B cell (primary cell): ENCODE data around the gene RFX8. TPM values are rescaled to one million over a fixed set of nuclear protein-coding genes. Genes with fewer than 3 reads are reported as not detected.

Experiments
- ATAC-seq: fragments of 200-7000 bp; cut with Tn5 transposase; one replicate; pipeline ENCODE4 v1.10.0; 2021; ENCODE audit warnings: low read depth, mild to moderate bottlenecking, moderate number of reproducible peaks, moderate library complexity
- CTCF ChIA-PET: fragments of 350-600 bp; sonication (Branson Sonifier 250); formaldehyde crosslinking; loops from one replicate; lab custom pipeline; 2021; ENCODE audit warnings: antibody characterized with exemption, inconsistent platforms; lab: Charles Lee
- POLR2A ChIA-PET: fragments of 350-600 bp; sonication (Branson Sonifier 250); formaldehyde crosslinking; loops from one replicate; lab custom pipeline; 2021; ENCODE audit warnings: antibody characterized with exemption; lab: Charles Lee
- DNase-seq: peaks from one replicate; pipeline ENCODE4 v3.0.0; 2013
- H2AFZ ChIP-seq: 2 replicates; pipeline ENCODE4 v1.6.1; 2012; ENCODE audit warnings: mild to moderate bottlenecking, low read depth, low read length; ENCODE audit not compliant: insufficient read depth, poor library complexity, severe bottlenecking
- H3K27ac ChIP-seq, 2 donors: 1 replicate in 1 of 2; 2 replicates in 1 of 2; pipeline ENCODE4 v1.5.1; 2012 to 2013; ENCODE audit warnings: low read length in 2 of 2, mild to moderate bottlenecking in 2 of 2, moderate library complexity in 1 of 2
- H3K27me3 ChIP-seq, 4 experiments: fragments of 200-600 bp in 1 of 4; sonication (generic) in 1 of 4; replicated peaks in 1 of 4; 1 replicate in 2 of 4; 2 replicates in 2 of 4; pipeline versions ENCODE4 v1.6.1 to v1.7.0; 2013 to 2016; ENCODE audit warnings: low read length in 3 of 4, mild to moderate bottlenecking in 2 of 4, mixed read lengths in 1 of 4, moderate library complexity in 1 of 4; ENCODE audit not compliant: insufficient read depth in 4 of 4, control insufficient read depth in 3 of 4; ENCODE audit errors: control extremely low read depth in 1 of 4
- H3K36me3 ChIP-seq, 2 experiments: replicated peaks in 1 of 2; 1 replicate in 1 of 2; 2 replicates in 1 of 2; pipeline versions ENCODE4 v1.6.1 to v1.7.1; 2013; ENCODE audit warnings: low read length in 1 of 2; ENCODE audit not compliant: insufficient read depth in 2 of 2, control insufficient read depth in 1 of 2; ENCODE audit errors: control extremely low read depth in 1 of 2, extremely low read depth in 1 of 2
- H3K4me1 ChIP-seq, 2 donors: fragments of 200-600 bp in 1 of 2; sonication (generic) in 1 of 2; 1 replicate in 1 of 2; 2 replicates in 1 of 2; pipeline versions ENCODE4 v1.5.1 to v1.6.1; 2013 to 2017; ENCODE audit warnings: low read length in 2 of 2; ENCODE audit not compliant: control insufficient read depth in 2 of 2, insufficient read depth in 2 of 2
- H3K4me2 ChIP-seq: replicated peaks from 2 replicates; pipeline ENCODE3; 2012; ENCODE audit warnings: mild to moderate bottlenecking, low read depth, low read length; ENCODE audit not compliant: poor library complexity, severe bottlenecking
- H3K4me3 ChIP-seq, 5 experiments: fragments of 200-600 bp in 1 of 5; sonication (generic) in 1 of 5; 1 replicate in 3 of 5; 2 replicates in 2 of 5; pipeline versions ENCODE4 v1.5.1 to v1.7.0; 2011 to 2016; ENCODE audit warnings: low read length in 4 of 5, mild to moderate bottlenecking in 4 of 5, low read depth in 2 of 5, control low read depth in 1 of 5, moderate library complexity in 1 of 5; ENCODE audit not compliant: insufficient read depth in 1 of 5; ENCODE audit errors: control extremely low read depth in 1 of 5, extremely low read depth in 1 of 5
- H3K79me2 ChIP-seq: fragments of 200-600 bp; sonication (generic); one replicate; pipeline ENCODE4 v1.6.0; 2016; ENCODE audit warnings: low read length; ENCODE audit not compliant: control insufficient read depth, insufficient read depth
- H3K9ac ChIP-seq: fragments of 200-600 bp; sonication (generic); 2 replicates; pipeline ENCODE4 v1.6.1; 2017; ENCODE audit warnings: mild to moderate bottlenecking, low read length, moderate library complexity
- H3K9me3 ChIP-seq, 3 donors: one replicate each; pipeline versions ENCODE4 v1.6.1 to v1.7.1; 2013; ENCODE audit warnings: low read length in 2 of 3; ENCODE audit not compliant: control insufficient read depth in 2 of 3, insufficient read depth in 1 of 3; ENCODE audit errors: control extremely low read depth in 1 of 3
- H4K20me1 ChIP-seq: 2 replicates; pipeline ENCODE4 v1.6.0; 2012; ENCODE audit warnings: mild to moderate bottlenecking, low read length; ENCODE audit not compliant: insufficient read depth, control insufficient read depth, poor library complexity, severe bottlenecking
- H3K27ac Mint-ChIP-seq: one replicate; pipeline ENCODE4 v1.8.0; 2021; ENCODE audit warnings: mixed read lengths
- H3K27me3 Mint-ChIP-seq: one replicate; pipeline ENCODE4 v1.8.0; 2021; ENCODE audit warnings: mixed read lengths
- H3K4me1 Mint-ChIP-seq: one replicate; pipeline ENCODE4 v1.8.0; 2021; ENCODE audit warnings: mixed read lengths
- H3K4me3 Mint-ChIP-seq: one replicate; pipeline ENCODE4 v1.8.0; 2021; ENCODE audit warnings: mixed read lengths
- H3K9me3 Mint-ChIP-seq: one replicate; pipeline ENCODE4 v1.8.0; 2022; ENCODE audit warnings: mixed read lengths; ENCODE audit not compliant: insufficient read depth
- EZH2 ChIP-seq: IDR thresholded peaks from 2 replicates; pipeline ENCODE4 v1.6.1; 2012; ENCODE audit warnings: borderline replicate concordance, low read depth, mild to moderate bottlenecking, moderate library complexity, low read length; ENCODE audit not compliant: insufficient read depth, poor library complexity, severe bottlenecking
- WGBS: methylation state at CpG from one replicate; pipeline ENCODE4 v1.1.5; 2013; ENCODE audit warnings: missing lambda C conversion rate; ENCODE audit not compliant: insufficient coverage; 5-methylcytosine and 5-hydroxymethylcytosine counted together
- intact Hi-C: fragments of 100-400 bp; cut with micrococcal nuclease; formaldehyde crosslinking; loops from one replicate; pipeline ENCODE4 v1.10.0; 2022
- polyA plus RNA-seq: library from polyadenylated mRNA; depleted of rRNA; stranded (reverse); fragments of >200 nt; gene quantifications from 2 replicates; pipeline ENCODE4 v1.2.3, GENCODE V29; 2012
- total RNA-seq, 2 donors: library from RNA; stranded (reverse); fragments of 120-200 nt in 1 of 2; gene quantifications; 1 replicate in 1 of 2; 2 replicates in 1 of 2; pipeline versions ENCODE4 v1.2.3 to v1.2.4, GENCODE V29; 2013 to 2022
- TF ChIP-seq, protein P1 (sequence below): fragments of 200-600 bp; IDR thresholded peaks from one replicate; pipeline ENCODE4 v1.8.0; 2022; ENCODE audit warnings: antibody characterized with exemption, mild to moderate bottlenecking

RFX8 gene
- total and polyA plus RNA-seq, 2 donors (not counting 1 experiment from before 2014, with no cell fraction given): not detected

GRCh38 chr2:101351207-101351606 is 123.7 kb downstream of the RFX8 start:
- H3K27me3 Mint-ChIP-seq: peaks cover 5% of the 10 kb centered on the region
- no peak overlapping the region for H3K4me3 ChIP-seq
- DNase-seq: no peak
- no peaks in the 10 kb centered on the region for H3K9me3 Mint-ChIP-seq
- no peaks in the 10 kb centered on the region for H3K36me3 ChIP-seq
- no peak overlapping the region for H3K4me2 ChIP-seq
- H3K27me3 ChIP-seq: peaks cover 0 to 2% (median 0%) of the 10 kb centered on the region in 4 experiments
- no peaks in the 10 kb centered on the region for H3K9me3 ChIP-seq
- no peak for ATAC-seq
- H4K20me1 ChIP-seq: no peaks in the 10 kb centered on the region
- H3K79me2 ChIP-seq: no peaks in the 10 kb centered on the region
- ChIA-PET CTCF (interaction anchor here (1.0 to 1.7 kb wide), 5 partner anchors 9 to 481 kb away, joined by 3 to 8 read pairs (median 4); no protein-coding TSS in a partner anchor), POLR2A (interaction anchor here (0.9 kb wide), 1 partner anchor 8 kb away, joined by 3 read pairs; no protein-coding TSS in a partner anchor)
- 89% methylated on average over 7 of the region's 7 CpGs for WGBS
- no peak overlapping the region for H3K9ac ChIP-seq
- no peak overlapping the region for H2AFZ ChIP-seq
- TF ChIP-seq, protein P1, sequence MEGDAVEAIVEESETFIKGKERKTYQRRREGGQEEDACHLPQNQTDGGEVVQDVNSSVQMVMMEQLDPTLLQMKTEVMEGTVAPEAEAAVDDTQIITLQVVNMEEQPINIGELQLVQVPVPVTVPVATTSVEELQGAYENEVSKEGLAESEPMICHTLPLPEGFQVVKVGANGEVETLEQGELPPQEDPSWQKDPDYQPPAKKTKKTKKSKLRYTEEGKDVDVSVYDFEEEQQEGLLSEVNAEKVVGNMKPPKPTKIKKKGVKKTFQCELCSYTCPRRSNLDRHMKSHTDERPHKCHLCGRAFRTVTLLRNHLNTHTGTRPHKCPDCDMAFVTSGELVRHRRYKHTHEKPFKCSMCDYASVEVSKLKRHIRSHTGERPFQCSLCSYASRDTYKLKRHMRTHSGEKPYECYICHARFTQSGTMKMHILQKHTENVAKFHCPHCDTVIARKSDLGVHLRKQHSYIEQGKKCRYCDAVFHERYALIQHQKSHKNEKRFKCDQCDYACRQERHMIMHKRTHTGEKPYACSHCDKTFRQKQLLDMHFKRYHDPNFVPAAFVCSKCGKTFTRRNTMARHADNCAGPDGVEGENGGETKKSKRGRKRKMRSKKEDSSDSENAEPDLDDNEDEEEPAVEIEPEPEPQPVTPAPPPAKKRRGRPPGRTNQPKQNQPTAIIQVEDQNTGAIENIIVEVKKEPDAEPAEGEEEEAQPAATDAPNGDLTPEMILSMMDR: no peak
- no peak for TF ChIP-seq EZH2
- intact Hi-C loops: no loop called here
- peaks cover 2% of the 10 kb centered on the region for H3K4me1 Mint-ChIP-seq
- no peak overlapping the region for H3K27ac Mint-ChIP-seq
- no peak overlapping the region for H3K4me3 Mint-ChIP-seq
- H3K4me1 ChIP-seq: no peaks in the 10 kb centered on the region
- H3K27ac ChIP-seq: no peak overlapping the region

DNA sequence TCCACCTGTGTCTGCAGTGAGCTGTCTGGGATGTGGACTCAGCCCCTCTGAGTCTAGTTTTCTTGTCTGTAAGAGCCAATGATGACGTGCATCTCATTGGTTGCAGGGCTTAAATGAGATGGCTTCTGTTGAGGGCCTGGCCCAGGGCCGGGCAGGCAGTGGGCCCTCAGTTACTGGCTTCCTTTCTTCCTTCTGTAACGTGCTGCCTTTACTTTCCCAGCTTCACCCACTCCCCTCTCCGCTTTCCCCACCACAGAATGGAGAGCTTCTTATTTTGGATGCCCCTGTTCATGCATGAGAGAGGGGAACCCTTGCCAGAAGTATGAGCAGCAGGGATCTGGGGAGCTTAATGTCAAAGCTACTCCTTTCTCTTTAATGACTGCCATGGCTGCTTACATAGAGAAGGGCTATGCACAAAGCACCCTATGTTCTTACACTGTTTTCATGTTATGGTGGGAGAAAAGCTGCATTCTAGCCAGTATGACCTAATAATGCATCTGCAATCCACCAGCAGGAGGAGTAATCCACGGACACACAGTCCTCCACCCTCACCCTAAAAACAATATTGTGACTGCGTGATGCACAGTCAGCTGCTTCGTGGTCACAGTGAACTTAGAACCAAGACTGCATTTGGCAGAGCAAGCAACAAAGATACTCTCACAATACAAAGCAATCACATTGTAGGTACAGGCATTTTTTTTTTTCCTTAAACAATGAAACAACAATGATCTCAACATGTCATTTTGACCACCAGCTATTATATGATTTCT is 124.8 kb downstream of the RFX8 start:
- Histone ChIP-seq H3K9me3 (no peaks in the 10 kb centered on the region), H3K4me2 (no peak overlapping the region), H2AFZ (no peak overlapping the region), H3K27me3 (peaks cover 0 to 2% (median 0%) of the 10 kb centered on the region in 4 experiments), H3K9ac (no peak overlapping the region), H3K27ac (no peak overlapping the region), H3K4me3 (no peak overlapping the region), H3K4me1 (no peaks in the 10 kb centered on the region), H3K36me3 (no peaks in the 10 kb centered on the region), H4K20me1 (no peaks in the 10 kb centered on the region), H3K79me2 (no peaks in the 10 kb centered on the region)
- intact Hi-C loops: loop anchor here (10.0 kb wide), 1 partner anchor 1095 kb away; no protein-coding TSS in a partner anchor
- no peak overlapping the region for H3K27ac Mint-ChIP-seq
- ChIA-PET CTCF (interaction anchor here (0.7 to 5.6 kb wide), 7 partner anchors 8 to 643 kb away, joined by 3 to 17 read pairs (median 4); no protein-coding TSS in a partner anchor), POLR2A (no interaction called here)
- no peaks in the 10 kb centered on the region for H3K9me3 Mint-ChIP-seq
- DNase-seq (no peak), ATAC-seq (no peak)
- H3K4me1 Mint-ChIP-seq: peaks cover 2% of the 10 kb centered on the region
- TF ChIP-seq, protein P1: peak; percentile 24
- TF ChIP-seq EZH2: no peak
- H3K4me3 Mint-ChIP-seq: no peak overlapping the region
- WGBS: 76% methylated on average over 5 of the region's 7 CpGs
- peaks cover 5% of the 10 kb centered on the region for H3K27me3 Mint-ChIP-seq
